Thyroid gland (tissue), 4 donors: Measurements from ENCODE around the gene KLF17.

Experiments used
- CTCF ChIP-seq, 6 experiments: fragments of 200-600 bp in 3 of 6; fragments of 450-650 bp in 3 of 6; sonication (generic) in 3 of 6; IDR thresholded peaks; one replicate each; pipeline ENCODE4 v1.5.1; 2016 to 2019; ENCODE audit warnings: antibody characterized with exemption in 6 of 6, mild to moderate bottlenecking in 2 of 6, inconsistent platforms in 1 of 6, moderate library complexity in 1 of 6
- POLR2A ChIP-seq, 2 donors: fragments of 450-650 bp; IDR thresholded peaks; one replicate each; pipeline ENCODE4 v1.6.1; 2017; ENCODE audit warnings: antibody characterized with exemption in 2 of 2, mild to moderate bottlenecking in 2 of 2, moderate library complexity in 1 of 2

- TF ChIP-seq CTCF (IDR thresholded peaks at IDR 0.05) = no peak
- no peak for TF ChIP-seq POLR2A (IDR thresholded peaks at IDR 0.05)
Measured at GRCh38 chr1:44131411-44131810, 12.8 kb downstream of the KLF17 start.
